CD4-positive, alpha-beta T cell treated with Interleukin-15 for 1 hour (primary cell): ENCODE data around the gene DDX60.
"Not testable (repeated sequence)": the region's sequence is repeated elsewhere in the genome, so short reads cannot be mapped to it uniquely, and the experiment has no call there.

ENCODE experiments used
- DNase-seq: peaks from one replicate; pipeline ENCODE4 v3.0.0-alpha.2; 2020

Gene DDX60, protein sequence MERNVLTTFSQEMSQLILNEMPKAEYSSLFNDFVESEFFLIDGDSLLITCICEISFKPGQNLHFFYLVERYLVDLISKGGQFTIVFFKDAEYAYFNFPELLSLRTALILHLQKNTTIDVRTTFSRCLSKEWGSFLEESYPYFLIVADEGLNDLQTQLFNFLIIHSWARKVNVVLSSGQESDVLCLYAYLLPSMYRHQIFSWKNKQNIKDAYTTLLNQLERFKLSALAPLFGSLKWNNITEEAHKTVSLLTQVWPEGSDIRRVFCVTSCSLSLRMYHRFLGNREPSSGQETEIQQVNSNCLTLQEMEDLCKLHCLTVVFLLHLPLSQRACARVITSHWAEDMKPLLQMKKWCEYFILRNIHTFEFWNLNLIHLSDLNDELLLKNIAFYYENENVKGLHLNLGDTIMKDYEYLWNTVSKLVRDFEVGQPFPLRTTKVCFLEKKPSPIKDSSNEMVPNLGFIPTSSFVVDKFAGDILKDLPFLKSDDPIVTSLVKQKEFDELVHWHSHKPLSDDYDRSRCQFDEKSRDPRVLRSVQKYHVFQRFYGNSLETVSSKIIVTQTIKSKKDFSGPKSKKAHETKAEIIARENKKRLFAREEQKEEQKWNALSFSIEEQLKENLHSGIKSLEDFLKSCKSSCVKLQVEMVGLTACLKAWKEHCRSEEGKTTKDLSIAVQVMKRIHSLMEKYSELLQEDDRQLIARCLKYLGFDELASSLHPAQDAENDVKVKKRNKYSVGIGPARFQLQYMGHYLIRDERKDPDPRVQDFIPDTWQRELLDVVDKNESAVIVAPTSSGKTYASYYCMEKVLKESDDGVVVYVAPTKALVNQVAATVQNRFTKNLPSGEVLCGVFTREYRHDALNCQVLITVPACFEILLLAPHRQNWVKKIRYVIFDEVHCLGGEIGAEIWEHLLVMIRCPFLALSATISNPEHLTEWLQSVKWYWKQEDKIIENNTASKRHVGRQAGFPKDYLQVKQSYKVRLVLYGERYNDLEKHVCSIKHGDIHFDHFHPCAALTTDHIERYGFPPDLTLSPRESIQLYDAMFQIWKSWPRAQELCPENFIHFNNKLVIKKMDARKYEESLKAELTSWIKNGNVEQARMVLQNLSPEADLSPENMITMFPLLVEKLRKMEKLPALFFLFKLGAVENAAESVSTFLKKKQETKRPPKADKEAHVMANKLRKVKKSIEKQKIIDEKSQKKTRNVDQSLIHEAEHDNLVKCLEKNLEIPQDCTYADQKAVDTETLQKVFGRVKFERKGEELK (N-terminal part only)

DNA sequence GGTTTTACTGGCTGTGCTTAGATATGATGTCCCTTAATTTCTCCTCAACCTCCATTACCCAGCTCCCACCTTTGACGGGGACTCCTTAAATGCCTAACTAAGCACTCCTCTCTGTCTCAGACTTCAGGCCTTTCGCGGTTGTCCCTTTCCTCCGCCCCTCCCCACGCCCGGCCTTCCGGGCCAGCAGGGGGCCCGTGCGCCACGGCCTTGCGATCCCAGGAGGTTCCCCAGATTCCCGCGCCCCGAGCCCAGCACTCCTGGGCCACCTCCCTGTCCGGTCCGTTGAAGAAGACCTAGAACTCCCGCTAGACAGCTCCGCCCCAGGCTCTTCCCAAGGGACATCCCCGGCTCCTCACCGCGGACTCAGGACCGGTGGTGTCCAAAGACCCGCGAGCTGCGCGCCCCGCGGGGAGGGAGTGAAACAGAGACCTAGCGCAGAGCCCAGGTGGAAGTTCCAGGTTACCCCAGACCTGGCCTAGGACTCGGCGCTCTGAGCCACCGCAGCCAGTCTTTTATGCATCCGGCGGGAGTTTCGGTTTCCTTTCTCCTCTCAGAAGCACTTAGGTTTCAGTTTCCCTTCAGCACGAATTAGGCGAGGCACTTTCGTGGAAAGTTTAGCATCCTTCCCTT lies at the start of gene DDX60:
TSS of gene DDX60 (minus strand) at position 487 of the 630 bp plus-strand sequence. CDS start 7,493 bp downstream, outside the sequence.
- peak; percentile 88 for DNase-seq

GRCh38 chr4:168367065-168367464 lies 48.5 kb upstream of the DDX60 start:
- DNase-seq, result no peak

GRCh38 chr4:168362025-168362401 lies 43.5 kb upstream of the DDX60 start:
- DNase-seq, result no peak

GRCh38 chr4:168361365-168362024 lies 42.9 kb upstream of the DDX60 start:
- no peak for DNase-seq

DNA sequence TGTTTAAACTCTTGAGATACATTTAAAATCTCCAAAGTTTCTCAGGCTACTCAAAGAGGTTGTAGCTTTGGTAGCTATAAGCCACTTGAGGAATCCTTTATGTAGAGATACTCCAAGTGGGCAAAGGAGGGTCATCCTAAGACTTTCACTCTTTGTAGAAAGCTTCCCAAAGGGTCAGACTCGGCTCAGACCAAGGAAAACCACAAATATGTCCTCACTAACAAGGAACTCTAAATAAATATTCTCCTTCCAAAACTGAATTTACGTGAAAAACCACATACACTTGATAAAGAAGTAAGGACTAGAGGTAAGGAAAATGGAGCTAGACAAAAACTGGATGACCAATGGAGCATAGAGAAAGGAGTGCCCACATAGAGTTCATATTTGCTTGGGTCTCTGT lies 41.7 kb upstream of the DDX60 start:
- DNase-seq, result no peak

DNA sequence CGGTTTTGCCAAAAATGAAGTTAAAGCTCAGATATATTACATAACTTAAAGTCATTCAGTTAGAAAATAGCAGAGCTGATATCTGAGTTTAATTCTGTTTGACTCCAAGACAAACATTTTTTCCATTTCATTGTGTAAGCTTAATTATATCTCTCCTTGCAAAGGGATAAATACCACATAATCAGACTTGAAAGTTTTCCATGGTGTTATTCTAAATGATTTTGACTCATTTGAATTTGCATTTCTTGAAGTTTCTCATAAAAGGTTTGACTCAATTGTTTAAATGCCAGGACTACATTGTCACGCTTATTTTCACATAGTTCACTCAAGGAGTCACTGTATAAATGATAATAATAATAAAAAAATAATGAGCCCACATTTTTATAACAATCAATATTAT lies 39.4 kb upstream of the DDX60 start:
- DNase-seq, result no peak

DNA sequence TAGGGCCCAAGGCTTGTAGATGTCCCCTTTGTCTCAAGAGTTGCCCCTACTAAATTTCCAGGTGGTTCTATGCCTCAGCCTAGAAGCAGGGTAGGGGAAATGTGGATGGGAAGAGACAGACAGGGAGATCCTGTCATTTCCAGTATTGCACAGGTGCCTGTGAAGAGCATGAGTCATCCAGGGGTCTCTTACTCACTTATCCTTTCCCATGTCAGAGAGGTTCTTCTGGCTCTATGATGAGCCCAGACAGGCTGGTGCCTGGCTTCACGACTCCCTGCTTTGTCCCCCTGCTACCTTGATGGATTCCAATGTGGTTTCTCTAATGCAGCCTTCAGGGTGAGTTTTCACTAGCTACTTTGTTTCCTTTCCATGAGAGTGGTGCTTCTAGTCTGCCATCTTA lies 35.2 kb upstream of the DDX60 start:
- DNase-seq, result no peak

DNA sequence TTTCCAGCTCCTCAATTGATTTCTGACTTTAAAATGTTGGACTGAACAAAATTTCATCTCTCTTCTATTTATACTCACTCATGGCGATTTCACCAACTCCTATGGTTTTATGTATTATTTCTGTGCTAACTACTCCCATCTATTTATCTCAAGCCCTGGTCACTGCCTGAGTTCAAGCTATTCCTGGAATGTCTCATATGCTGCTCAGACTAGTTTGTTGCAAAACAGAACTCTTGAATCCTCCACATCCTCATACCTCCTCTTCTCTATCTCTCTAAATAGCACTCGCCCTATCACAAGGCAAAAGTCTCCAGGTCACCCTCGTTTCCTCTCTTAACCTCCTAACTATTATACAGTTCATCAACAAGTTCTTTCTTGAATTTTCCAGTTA lies 19.0 kb upstream of the DDX60 start:
- DNase-seq, result no peak

DNA sequence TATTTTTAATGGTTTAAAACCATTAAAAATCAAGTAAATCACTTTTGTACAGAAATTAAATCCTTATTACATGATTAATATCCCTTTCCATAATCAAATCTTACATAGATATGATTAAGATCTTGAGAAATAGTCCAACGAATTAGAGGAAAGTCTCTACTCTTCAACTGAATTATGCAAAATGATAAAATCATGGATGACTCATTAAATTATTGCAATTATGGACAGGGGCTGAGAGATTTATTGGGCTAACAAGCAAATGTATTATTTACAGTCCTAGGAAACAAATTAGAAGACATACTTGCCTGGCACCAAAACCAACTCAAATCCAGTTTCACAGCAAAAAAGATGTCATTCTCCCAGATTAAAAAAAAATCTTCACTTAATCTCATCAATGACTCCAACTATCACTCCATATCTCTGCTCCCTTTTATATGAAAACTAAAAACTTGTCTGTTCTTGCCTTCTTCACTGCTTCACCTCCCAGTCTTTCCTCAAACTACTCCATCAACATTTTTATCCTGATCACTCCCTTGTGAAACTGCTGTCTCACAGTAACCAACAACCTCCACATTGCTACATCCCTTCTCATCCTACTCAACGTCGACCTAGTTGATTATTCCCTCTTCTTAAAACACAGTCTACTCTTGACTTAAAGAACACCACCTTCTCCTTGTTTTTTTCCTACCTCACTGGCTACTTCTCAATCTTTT lies 18.4 kb upstream of the DDX60 start:
- no peak for DNase-seq

GRCh38 chr4:168335621-168336020 lies 17.1 kb upstream of the DDX60 start:
- DNase-seq, result no peak

- DNase-seq, result no peak
Observed at GRCh38 chr4:168334053-168334452, 15.5 kb upstream of the DDX60 start.

- DNase-seq, result not testable (repeated sequence)
Observed at GRCh38 chr4:168330575-168330974, 12.0 kb upstream of the DDX60 start.

- no peak for DNase-seq
Observed at GRCh38 chr4:168325591-168325990, 7.0 kb upstream of the DDX60 start.

- DNase-seq, result no peak
Observed at GRCh38 chr4:168321006-168321405, 2.5 kb upstream of the DDX60 start.

GRCh38 chr4:168319486-168320019 lies 1.0 kb upstream of the DDX60 start:
- DNase-seq, result no peak

DNA sequence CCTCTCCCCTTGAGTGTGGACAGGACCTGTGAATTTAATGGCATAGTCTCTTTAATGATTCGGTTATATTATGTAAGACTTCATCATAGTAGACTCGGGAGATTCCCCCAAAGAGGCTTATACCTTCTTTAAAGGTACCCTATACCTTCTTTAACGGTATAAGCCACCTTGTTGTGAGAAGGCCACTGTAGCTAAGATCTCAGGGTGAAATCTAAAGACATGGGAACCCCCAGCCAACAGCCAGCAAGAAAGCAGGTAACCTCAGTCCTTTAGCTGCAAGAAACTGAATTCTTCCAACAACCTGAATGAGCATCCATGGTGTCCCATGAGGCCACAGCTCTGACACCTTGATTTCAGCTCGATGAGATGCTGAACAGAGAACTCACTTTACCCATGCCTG lies 931 bp downstream of the DDX60 start:
- DNase-seq, result no peak

DNA sequence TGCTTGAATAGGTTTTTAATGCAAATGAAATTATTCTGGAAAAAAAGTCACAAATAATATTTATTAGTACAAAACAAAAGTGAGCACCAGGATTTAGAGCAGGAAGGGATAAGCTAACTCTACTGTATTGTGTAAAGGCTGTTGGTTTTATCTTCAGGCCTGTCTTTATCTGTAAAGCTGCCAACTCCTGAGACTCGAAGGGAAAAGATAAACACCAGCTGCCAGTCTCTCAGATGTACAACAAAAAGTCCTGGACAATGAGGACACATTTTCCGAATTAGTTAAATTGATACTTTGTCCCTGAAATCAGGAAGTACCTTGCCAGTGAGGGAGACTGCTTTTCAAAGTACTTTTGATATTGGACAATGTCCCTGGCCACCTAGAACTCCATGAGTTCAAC lies 8.8 kb downstream of the DDX60 start:
- no peak for DNase-seq

DNA sequence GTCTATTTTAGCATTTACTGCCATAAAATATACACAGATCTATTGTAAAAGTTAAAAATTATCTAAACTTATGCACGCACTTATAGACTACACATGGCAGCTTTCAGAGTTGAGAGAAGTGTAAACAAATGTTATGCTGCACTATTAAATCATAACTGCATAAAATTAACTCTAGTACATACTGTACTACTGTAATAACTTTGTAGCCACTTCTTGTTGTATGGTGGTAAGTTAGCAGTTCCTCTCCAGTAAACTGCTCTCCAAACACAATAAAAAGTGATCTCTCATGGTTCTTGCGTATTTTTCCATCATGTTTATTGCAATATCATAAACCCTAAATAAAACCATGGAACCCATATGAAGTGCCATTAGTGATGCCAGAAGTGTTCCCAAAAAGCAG lies 9.6 kb downstream of the DDX60 start:
- DNase-seq, result no peak

- DNase-seq, result no peak
Observed at GRCh38 chr4:168306476-168306875, 12.1 kb downstream of the DDX60 start.

DNA sequence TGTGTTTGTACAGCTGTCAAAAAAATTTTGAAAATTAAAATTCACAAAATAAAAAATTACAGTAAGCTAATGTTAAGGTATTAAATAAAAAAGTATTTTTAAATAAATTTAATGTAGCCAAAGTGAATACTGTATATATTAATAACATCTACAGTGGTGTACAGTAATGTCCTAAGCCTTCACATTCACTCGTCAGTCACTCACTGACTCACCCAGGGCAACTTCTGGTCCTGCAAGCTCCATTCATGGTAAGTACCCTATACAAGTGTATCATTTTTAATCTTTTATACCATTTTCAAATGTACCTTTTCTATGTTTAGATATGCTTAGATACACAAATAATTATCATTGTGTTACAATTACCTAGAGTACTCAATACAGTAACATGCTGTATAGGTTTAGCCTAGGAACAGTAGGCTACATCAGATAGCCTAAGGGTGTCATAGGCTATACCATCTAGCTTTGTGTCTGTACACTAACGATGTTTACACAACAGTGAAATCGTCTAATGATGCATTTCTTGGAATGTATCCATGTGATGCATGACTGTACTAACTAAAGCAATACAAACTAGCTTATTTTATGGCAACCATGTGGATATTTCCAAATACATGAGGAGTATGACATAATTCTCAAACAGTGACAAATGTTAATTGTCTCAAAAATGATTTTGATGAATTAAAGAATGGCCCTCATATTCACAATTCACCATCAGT lies 13.7 kb downstream of the DDX60 start:
- no peak for DNase-seq

DNA sequence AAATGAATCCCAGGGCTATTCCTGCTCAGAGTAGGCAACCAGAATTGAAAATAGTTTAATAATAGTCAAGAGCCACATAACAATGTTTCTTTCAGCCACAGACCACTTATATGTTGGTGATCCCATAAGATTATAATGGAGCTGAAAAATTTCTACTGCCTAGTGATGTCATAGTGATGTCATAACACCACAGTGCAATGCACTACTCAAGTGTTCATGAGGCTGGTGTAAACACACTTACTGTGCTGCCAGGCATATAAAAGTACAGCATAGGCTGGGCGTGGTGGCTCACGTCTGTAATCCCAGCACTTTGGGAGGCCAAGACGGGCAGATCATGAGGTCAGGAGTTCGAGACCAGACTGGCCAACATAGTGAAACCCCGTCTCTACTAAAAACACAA lies 15.1 kb downstream of the DDX60 start:
- DNase-seq, result not testable (repeated sequence)
